ENCODE data around the gene TMEM190.

TMEM190 gene

GRCh38 chr19:55424518-55424917 lies 47.9 kb downstream of the TMEM190 start:
- no peak for FAIRE-seq

- FAIRE-seq = no peak
These were observed 49.4 kb downstream of the TMEM190 start for GRCh38 chr19:55426042-55426441.

Data from endometrium (tissue), 2 donors.